H1 (cell line): Measurements from ENCODE around the gene S1PR3. TPM values are rescaled to one million over a fixed set of nuclear protein-coding genes. Genes with fewer than 3 reads are reported as not detected.

ENCODE experiments used
- BACH1 ChIP-seq: IDR thresholded peaks from 2 replicates; pipeline ENCODE4 v1.6.1; 2012; ENCODE audit warnings: low read length, improper control_type of control experiment
- RAD21 ChIP-seq, 2 experiments: IDR thresholded peaks in 1 of 2; conservative IDR thresholded peaks in 1 of 2; 2 replicates each; pipeline ENCODE4 v1.6.1; 2011; ENCODE audit warnings: low read depth in 2 of 2, low read length in 2 of 2, improper control_type of control experiment in 1 of 2, inconsistent platforms in 1 of 2, mild to moderate bottlenecking in 1 of 2, moderate library complexity in 1 of 2
- polyA plus RNA-seq, 7 experiments: library from polyadenylated mRNA; depleted of rRNA in 3 of 7; stranded (reverse) in 5 of 7; unstranded in 2 of 7; fragments of >200 nt in 5 of 7; fragments of 200-250 nt in 2 of 7; gene quantifications; 1 replicate in 5 of 7; 2 replicates in 1 of 7; 4 replicates in 1 of 7; pipeline versions ENCODE4 v1.2.1 to v1.2.3, GENCODE V29; 2011 to 2013; ENCODE audit warnings: missing spikeins in 2 of 7, mixed read lengths in 2 of 7
- total RNA-seq: library from RNA; stranded (reverse); fragmentation: NEBNext Ultra II Directional; extraction: Animal tissue kit (Norgen Biotek cat#: 25700); gene quantifications from 2 replicates; pipeline ENCODE4 v1.2.1, GENCODE V29; 2021
- TF ChIP-seq, protein P1 (sequence below), 3 experiments: IDR thresholded peaks; 1 replicate in 2 of 3; 2 replicates in 1 of 3; pipeline versions ENCODE4 v1.5.1 to v1.6.1; 2011; ENCODE audit warnings: low read length in 3 of 3, mild to moderate bottlenecking in 3 of 3, inconsistent platforms in 2 of 3, low read depth in 1 of 3, moderate library complexity in 1 of 3; ENCODE audit not compliant: insufficient read depth in 1 of 3; ENCODE audit errors: control extremely low read depth in 1 of 3

Gene S1PR3
- total and polyA plus RNA-seq, 2 of the 8 experiments (the other 6 are each of a cell fraction or from before 2014, with no cell fraction given): 3.7 to 6.4 TPM

DNA sequence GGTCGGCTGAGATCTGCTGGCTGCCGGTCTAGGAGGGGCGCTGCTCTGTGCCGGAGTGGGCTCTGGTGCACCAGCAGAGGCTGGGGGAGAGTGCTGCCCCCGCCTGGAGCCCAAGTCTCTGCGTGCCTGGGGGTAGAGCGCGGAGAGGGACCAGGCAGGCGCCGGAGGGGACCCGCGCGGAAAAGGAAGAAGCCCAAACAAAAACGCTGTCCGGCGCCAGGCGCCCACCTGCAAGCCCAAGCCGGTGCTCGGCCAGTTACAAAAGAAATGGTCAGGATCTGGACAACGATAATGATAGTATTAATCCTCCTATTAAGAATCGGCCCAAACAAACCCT, 571 bp upstream of the S1PR3 start (continued):
- TF ChIP-seq, protein P1, sequence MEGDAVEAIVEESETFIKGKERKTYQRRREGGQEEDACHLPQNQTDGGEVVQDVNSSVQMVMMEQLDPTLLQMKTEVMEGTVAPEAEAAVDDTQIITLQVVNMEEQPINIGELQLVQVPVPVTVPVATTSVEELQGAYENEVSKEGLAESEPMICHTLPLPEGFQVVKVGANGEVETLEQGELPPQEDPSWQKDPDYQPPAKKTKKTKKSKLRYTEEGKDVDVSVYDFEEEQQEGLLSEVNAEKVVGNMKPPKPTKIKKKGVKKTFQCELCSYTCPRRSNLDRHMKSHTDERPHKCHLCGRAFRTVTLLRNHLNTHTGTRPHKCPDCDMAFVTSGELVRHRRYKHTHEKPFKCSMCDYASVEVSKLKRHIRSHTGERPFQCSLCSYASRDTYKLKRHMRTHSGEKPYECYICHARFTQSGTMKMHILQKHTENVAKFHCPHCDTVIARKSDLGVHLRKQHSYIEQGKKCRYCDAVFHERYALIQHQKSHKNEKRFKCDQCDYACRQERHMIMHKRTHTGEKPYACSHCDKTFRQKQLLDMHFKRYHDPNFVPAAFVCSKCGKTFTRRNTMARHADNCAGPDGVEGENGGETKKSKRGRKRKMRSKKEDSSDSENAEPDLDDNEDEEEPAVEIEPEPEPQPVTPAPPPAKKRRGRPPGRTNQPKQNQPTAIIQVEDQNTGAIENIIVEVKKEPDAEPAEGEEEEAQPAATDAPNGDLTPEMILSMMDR (IDR thresholded peaks at IDR 0.05; ENCODE audit: control extremely low read depth in 1 of 3, insufficient read depth in 1 of 3, low read depth in 1 of 3, low read length in 3 of 3): peak; percentile 36 to 39 (median 37); a peak in 3 of 4 replicates
- TF ChIP-seq BACH1: no peak
- peak; percentile 24 to 33; a peak in 3 of 4 replicates for TF ChIP-seq RAD21 (IDR thresholded peaks at IDR 0.05 in 1 of 2, conservative IDR thresholded peaks at IDR 0.05 in 1 of 2; ENCODE audit: low read depth in 2 of 2, low read length in 2 of 2)
